Vagina (tissue), 2 donors: ENCODE results near the gene MAPK1IP1L.

Source experiments
- POLR2A ChIP-seq, 2 donors: fragments of 450-650 bp; IDR thresholded peaks; one replicate each; pipeline ENCODE4 v1.6.1; 2017; ENCODE audit warnings: antibody characterized with exemption in 2 of 2, mild to moderate bottlenecking in 2 of 2, moderate library complexity in 2 of 2
- TF ChIP-seq, protein P1 (sequence below), 3 experiments: fragments of 450-650 bp in 2 of 3; fragments of 200-600 bp in 1 of 3; sonication (generic) in 1 of 3; IDR thresholded peaks; one replicate each; pipeline ENCODE4 v1.5.1; 2017 to 2019; ENCODE audit warnings: antibody characterized with exemption in 3 of 3, mild to moderate bottlenecking in 2 of 3, moderate library complexity in 2 of 3

- TF ChIP-seq, protein P1, sequence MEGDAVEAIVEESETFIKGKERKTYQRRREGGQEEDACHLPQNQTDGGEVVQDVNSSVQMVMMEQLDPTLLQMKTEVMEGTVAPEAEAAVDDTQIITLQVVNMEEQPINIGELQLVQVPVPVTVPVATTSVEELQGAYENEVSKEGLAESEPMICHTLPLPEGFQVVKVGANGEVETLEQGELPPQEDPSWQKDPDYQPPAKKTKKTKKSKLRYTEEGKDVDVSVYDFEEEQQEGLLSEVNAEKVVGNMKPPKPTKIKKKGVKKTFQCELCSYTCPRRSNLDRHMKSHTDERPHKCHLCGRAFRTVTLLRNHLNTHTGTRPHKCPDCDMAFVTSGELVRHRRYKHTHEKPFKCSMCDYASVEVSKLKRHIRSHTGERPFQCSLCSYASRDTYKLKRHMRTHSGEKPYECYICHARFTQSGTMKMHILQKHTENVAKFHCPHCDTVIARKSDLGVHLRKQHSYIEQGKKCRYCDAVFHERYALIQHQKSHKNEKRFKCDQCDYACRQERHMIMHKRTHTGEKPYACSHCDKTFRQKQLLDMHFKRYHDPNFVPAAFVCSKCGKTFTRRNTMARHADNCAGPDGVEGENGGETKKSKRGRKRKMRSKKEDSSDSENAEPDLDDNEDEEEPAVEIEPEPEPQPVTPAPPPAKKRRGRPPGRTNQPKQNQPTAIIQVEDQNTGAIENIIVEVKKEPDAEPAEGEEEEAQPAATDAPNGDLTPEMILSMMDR (IDR thresholded peaks at IDR 0.05): no peak
- TF ChIP-seq POLR2A (IDR thresholded peaks at IDR 0.05): no peak
Observed at GRCh38 chr14:55019968-55020554, 31.4 kb upstream of the MAPK1IP1L start.
